ENCODE data around the gene MTMR3.

- TF ChIP-seq GATA2 (IDR thresholded peaks at IDR 0.05; ENCODE audit: low read depth, low read length): no peak
- TF ChIP-seq GATA3 (IDR thresholded peaks at IDR 0.05; ENCODE audit: low read depth, low read length): no peak
These were observed 11.3 kb upstream of the MTMR3 start for GRCh38 chr22:29871684-29872083.

Data from SH-SY5Y (cell line).